OCI-LY3 (cell line): ENCODE measurements around the gene CACNA2D1.

Experiments used
- CTCF ChIP-seq: fragments of 200-600, 300-600 bp; sonication (generic); IDR thresholded peaks from 2 replicates; pipeline ENCODE4 v1.5.1; 2014; ENCODE audit warnings: antibody characterized with exemption, low read length, low read depth
- EZH2phosphoT487 ChIP-seq: fragments of 200-600 bp; shearing (Covaris generic); IDR thresholded peaks from 2 replicates; pipeline ENCODE4 v1.6.1; 2018; ENCODE audit warnings: antibody characterized with exemption, mixed run types, low read depth

DNA sequence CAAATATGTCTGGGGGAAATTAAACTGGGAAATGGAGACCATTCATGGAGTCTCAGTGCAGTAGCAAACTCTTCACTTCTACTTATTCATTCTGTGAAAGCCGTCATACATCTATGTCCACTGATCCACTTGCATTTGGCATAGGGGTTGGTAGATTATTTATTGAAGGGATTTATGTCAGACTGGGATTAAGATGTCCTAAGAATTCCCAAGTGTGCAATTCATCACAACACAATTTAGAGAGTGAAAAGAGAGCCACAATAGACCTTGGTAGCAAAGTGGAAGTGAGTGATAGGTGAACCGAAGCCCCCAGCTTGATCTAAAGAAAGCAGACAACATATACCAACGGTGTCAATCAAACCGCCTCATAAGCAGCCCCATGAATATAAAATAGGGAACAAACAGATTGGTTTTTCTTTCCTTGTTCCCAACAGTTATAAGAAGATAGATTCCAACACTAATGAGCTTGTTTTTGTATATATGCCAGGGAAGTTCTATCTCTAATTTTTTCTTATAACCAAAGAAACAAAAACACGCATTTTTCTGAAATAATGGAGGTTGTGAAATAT is 234.3 kb downstream of the CACNA2D1 start:
- TF ChIP-seq CTCF (no peak), EZH2phosphoT487 (no peak)
